ENCODE data around the gene TDP2.

DNA sequence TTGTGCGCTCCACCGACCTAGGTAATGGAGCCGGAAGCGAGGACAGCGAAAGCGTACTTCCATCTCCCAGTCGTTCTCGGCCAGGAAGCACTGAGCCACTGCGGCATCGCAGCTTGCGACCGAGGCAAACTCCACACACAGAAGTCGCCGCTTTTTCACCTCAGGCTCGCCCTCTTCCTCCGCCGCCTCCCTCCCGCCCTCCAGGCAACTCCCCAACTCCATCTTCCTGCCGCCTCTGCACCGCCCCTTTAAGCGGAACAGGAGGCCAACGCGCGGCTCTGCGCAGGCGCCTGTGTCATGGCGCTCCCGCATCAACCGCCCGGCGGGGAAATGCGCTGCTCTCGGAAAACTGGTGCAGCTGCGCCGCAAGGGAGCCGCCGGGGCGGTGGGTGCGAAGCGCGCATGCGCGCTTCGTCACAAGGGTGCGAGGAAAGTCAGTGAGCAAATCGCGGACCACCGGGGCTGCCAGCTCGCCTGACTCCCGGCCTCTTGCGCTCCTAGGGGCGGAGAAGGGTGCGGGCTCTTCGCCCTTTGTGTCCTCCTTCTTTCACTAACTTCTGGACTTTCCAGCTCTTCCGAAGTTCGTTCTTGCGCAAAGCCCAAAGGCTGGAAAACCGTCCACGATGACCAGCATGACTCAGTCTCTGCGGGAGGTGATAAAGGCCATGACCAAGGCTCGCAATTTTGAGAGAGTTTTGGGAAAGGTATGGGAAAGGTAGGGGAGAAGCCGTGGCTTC, at the start of gene TDP2, which contains the start of gene ACOT13:
- TF ChIP-seq, protein P1, sequence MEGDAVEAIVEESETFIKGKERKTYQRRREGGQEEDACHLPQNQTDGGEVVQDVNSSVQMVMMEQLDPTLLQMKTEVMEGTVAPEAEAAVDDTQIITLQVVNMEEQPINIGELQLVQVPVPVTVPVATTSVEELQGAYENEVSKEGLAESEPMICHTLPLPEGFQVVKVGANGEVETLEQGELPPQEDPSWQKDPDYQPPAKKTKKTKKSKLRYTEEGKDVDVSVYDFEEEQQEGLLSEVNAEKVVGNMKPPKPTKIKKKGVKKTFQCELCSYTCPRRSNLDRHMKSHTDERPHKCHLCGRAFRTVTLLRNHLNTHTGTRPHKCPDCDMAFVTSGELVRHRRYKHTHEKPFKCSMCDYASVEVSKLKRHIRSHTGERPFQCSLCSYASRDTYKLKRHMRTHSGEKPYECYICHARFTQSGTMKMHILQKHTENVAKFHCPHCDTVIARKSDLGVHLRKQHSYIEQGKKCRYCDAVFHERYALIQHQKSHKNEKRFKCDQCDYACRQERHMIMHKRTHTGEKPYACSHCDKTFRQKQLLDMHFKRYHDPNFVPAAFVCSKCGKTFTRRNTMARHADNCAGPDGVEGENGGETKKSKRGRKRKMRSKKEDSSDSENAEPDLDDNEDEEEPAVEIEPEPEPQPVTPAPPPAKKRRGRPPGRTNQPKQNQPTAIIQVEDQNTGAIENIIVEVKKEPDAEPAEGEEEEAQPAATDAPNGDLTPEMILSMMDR (conservative IDR thresholded peaks at IDR 0.05 in 1 of 2, IDR thresholded peaks at IDR 0.05 in 1 of 2; ENCODE audit: low read depth in 1 of 2, low read length in 2 of 2), result peak; percentile 52 to 60
- no peak for TF ChIP-seq EZH2 (IDR thresholded peaks at IDR 0.05; ENCODE audit: low read length, missing control alignments)

Measured in fibroblast of lung (primary cell).